Large intestine (tissue), 3 donors: ENCODE results near the gene C10orf105. TPM values are rescaled to one million over a fixed set of nuclear protein-coding genes. Genes with fewer than 3 reads are reported as not detected.

Experiments used
- DNase-seq, 2 donors: peaks; one replicate each; pipeline versions ENCODE4 v3.0.0 to v3.0.0-alpha.2; 2013
- H3K27ac ChIP-seq: one replicate; pipeline ENCODE4 v1.5.1; 2013; ENCODE audit warnings: low read length
- H3K27me3 ChIP-seq: 2 replicates; pipeline ENCODE4 v1.6.1; 2013; ENCODE audit warnings: low read length; ENCODE audit not compliant: control insufficient read depth, insufficient read depth
- H3K36me3 ChIP-seq: 2 replicates; pipeline ENCODE4 v1.6.1; 2013; ENCODE audit warnings: low read length; ENCODE audit not compliant: control insufficient read depth, insufficient read depth
- H3K4me1 ChIP-seq: one replicate; pipeline ENCODE4 v1.6.1; 2013; ENCODE audit warnings: low read length; ENCODE audit not compliant: control insufficient read depth, insufficient read depth
- H3K4me3 ChIP-seq: one replicate; pipeline ENCODE4 v1.5.1; 2013; ENCODE audit warnings: low read length
- H3K9me3 ChIP-seq: one replicate; pipeline ENCODE4 v1.6.1; 2013; ENCODE audit warnings: mild to moderate bottlenecking, low read depth, low read length, moderate library complexity; ENCODE audit not compliant: control insufficient read depth
- WGBS: methylation state at CpG from one replicate; pipeline ENCODE4 v1.1.5; 2013; ENCODE audit warnings: low lambda C conversion rate; ENCODE audit not compliant: insufficient coverage; 5-methylcytosine and 5-hydroxymethylcytosine counted together
- polyA plus RNA-seq: library from polyadenylated mRNA; unstranded; fragments of 120-200 nt; gene quantifications from one replicate; pipeline ENCODE4 v1.2.1, GENCODE V29; 2013

The C10orf105 gene
- polyA plus RNA-seq, 1 donor: 0.27 TPM

GRCh38 chr10:71761105-71761511 lies 41.5 kb upstream of the C10orf105 start:
- DNase-seq: no peak
- Histone ChIP-seq H3K27me3 (no peaks in the 10 kb centered on the region), H3K27ac (no peak overlapping the region), H3K4me1 (peaks cover 49% of the 10 kb centered on the region), H3K36me3 (peaks cover 15% of the 10 kb centered on the region), H3K9me3 (no peaks in the 10 kb centered on the region), H3K4me3 (no peak overlapping the region)
- no CpG with 5 or more reads among the region's 3 CpGs for WGBS

GRCh38 chr10:71757399-71757922 lies 37.9 kb upstream of the C10orf105 start:
- no peak overlapping the region for H3K4me3 ChIP-seq
- peak; percentile 76 to 80 for DNase-seq
- no peaks in the 10 kb centered on the region for H3K27me3 ChIP-seq
- H3K9me3 ChIP-seq: no peaks in the 10 kb centered on the region
- peaks cover 68% of the 10 kb centered on the region for H3K4me1 ChIP-seq
- peaks cover 10% of the 10 kb centered on the region for H3K36me3 ChIP-seq
- WGBS: no CpG with 5 or more reads among the region's 11 CpGs
- H3K27ac ChIP-seq: peak overlapping the region; percentile 43

GRCh38 chr10:71756311-71757191 lies 37.0 kb upstream of the C10orf105 start:
- no peak for DNase-seq
- Histone ChIP-seq H3K27me3 (no peaks in the 10 kb centered on the region), H3K4me3 (no peak overlapping the region), H3K36me3 (peaks cover 10% of the 10 kb centered on the region), H3K4me1 (peaks cover 77% of the 10 kb centered on the region), H3K27ac (peak overlapping the region; percentile 43), H3K9me3 (no peaks in the 10 kb centered on the region)
- 66% methylated on average over 4 of the region's 12 CpGs for WGBS

GRCh38 chr10:71755179-71755879 lies 35.8 kb upstream of the C10orf105 start:
- Histone ChIP-seq H3K36me3 (peaks cover 10% of the 10 kb centered on the region), H3K27ac (no peak overlapping the region), H3K4me3 (no peak overlapping the region), H3K27me3 (no peaks in the 10 kb centered on the region), H3K9me3 (no peaks in the 10 kb centered on the region), H3K4me1 (peaks cover 81% of the 10 kb centered on the region)
- peak in 1 of 2 donors; percentile 72 for DNase-seq
- 100% methylated on average over 1 of the region's 16 CpGs for WGBS

- no peak for DNase-seq
- Histone ChIP-seq H3K27ac (no peak overlapping the region), H3K9me3 (no peaks in the 10 kb centered on the region), H3K4me3 (no peak overlapping the region), H3K4me1 (peaks cover 85% of the 10 kb centered on the region), H3K36me3 (peaks cover 14% of the 10 kb centered on the region), H3K27me3 (no peaks in the 10 kb centered on the region)
- no CpG with 5 or more reads among the region's 3 CpGs for WGBS
Measured at GRCh38 chr10:71754562-71754961, 35.0 kb upstream of the C10orf105 start.

- H3K4me1 ChIP-seq: peaks cover 91% of the 10 kb centered on the region
- peaks cover 14% of the 10 kb centered on the region for H3K36me3 ChIP-seq
- WGBS: no CpG with 5 or more reads among the region's 8 CpGs
- no peak overlapping the region for H3K4me3 ChIP-seq
- H3K27ac ChIP-seq: peak overlapping the region; percentile 50
- no peaks in the 10 kb centered on the region for H3K27me3 ChIP-seq
- DNase-seq: no peak
- no peaks in the 10 kb centered on the region for H3K9me3 ChIP-seq
Measured at GRCh38 chr10:71753960-71754505, 34.5 kb upstream of the C10orf105 start.

DNA sequence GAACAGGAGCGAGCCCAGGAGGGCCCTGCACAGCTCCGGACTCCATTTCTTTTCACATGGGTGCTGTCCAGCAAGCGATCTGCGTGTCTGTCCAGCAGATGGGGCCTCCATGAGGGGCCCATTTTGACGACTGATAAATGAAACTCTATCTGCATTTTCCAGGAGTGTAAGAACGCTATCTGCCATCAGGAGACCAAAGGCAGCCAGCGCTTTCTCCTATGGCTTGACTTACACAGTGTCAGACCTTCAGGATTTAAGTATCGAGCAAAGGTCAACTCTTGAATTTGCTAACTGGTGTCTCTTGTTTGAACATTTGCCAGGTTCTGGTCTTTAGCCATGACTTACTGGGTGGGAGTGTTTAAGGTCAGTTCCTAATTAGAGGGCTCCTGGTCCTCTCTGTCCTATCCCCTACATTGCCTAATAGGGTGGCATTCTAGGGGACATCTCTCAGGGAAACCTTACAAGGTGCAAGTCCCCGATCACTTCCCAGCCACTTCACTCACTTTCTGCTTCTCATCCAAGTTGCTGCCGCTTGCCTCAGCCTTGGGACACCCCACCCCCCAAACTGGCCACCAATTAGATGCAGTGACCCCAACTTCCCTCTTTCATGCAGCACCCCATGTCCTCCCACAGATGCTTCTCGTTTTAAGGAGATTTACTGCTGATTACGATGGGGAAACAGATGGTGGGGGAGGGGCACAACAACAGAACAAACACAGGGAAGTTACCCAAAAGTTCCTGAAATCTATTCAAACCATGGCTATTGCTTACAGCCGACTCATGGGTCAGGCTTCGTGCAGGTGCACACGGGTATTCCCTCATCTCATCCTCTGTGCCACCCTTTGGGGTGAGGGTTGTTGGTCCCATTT lies 33.7 kb upstream of the C10orf105 start:
- peak; percentile 68 to 88 for DNase-seq
- Histone ChIP-seq H3K9me3 (no peaks in the 10 kb centered on the region), H3K27ac (peak overlapping the region; percentile 50), H3K4me3 (no peak overlapping the region), H3K4me1 (peaks cover 95% of the 10 kb centered on the region), H3K36me3 (peaks cover 12% of the 10 kb centered on the region), H3K27me3 (no peaks in the 10 kb centered on the region)
- no CpG with 5 or more reads among the region's 15 CpGs for WGBS

- Histone ChIP-seq H3K4me3 (no peak overlapping the region), H3K27ac (peak overlapping the region; percentile 50), H3K4me1 (peaks cover 95% of the 10 kb centered on the region), H3K36me3 (peaks cover 11% of the 10 kb centered on the region), H3K27me3 (no peaks in the 10 kb centered on the region), H3K9me3 (no peaks in the 10 kb centered on the region)
- DNase-seq: no peak
- no CpG with 5 or more reads among the region's 8 CpGs for WGBS
Measured at GRCh38 chr10:71752391-71753090, 33.0 kb upstream of the C10orf105 start.

GRCh38 chr10:71751515-71752224 lies 32.1 kb upstream of the C10orf105 start:
- no peaks in the 10 kb centered on the region for H3K27me3 ChIP-seq
- H3K9me3 ChIP-seq: no peaks in the 10 kb centered on the region
- H3K4me1 ChIP-seq: peaks cover 95% of the 10 kb centered on the region
- peaks cover 11% of the 10 kb centered on the region for H3K36me3 ChIP-seq
- DNase-seq: no peak
- H3K4me3 ChIP-seq: no peak overlapping the region
- no CpG with 5 or more reads among the region's 14 CpGs for WGBS
- H3K27ac ChIP-seq: no peak overlapping the region
